Activated CD8-positive, alpha-beta T cell treated with anti-CD3 and anti-CD28 coated beads for 36 hours (primary cell): ENCODE results near the gene TAAR9. TPM values are rescaled to one million over a fixed set of nuclear protein-coding genes. Genes with fewer than 3 reads are reported as not detected.

Experiments
- ATAC-seq: fragments of 200-7000 bp; cut with Tn5 transposase; one replicate; pipeline ENCODE4 v1.10.0; 2021; ENCODE audit warnings: mild to moderate bottlenecking, moderate library complexity
- CTCF ChIA-PET: fragments of 350-600 bp; sonication (Branson Sonifier 250); formaldehyde crosslinking; loops from one replicate; lab custom pipeline; 2021; ENCODE audit warnings: antibody characterized with exemption; lab: Charles Lee
- POLR2A ChIA-PET: fragments of 350-600 bp; sonication (Branson Sonifier 250); formaldehyde crosslinking; loops from one replicate; lab custom pipeline; 2021; ENCODE audit warnings: antibody characterized with exemption; lab: Charles Lee
- DNase-seq: peaks from one replicate; pipeline ENCODE4 v3.0.0-alpha.2; 2020
- H3K27ac Mint-ChIP-seq: one replicate; pipeline ENCODE4 v1.8.0; 2021; ENCODE audit warnings: mild to moderate bottlenecking, mixed read lengths
- H3K27me3 Mint-ChIP-seq: one replicate; pipeline ENCODE4 v1.8.0; 2021; ENCODE audit warnings: mixed read lengths
- H3K36me3 Mint-ChIP-seq: one replicate; pipeline ENCODE4 v1.8.0; 2021; ENCODE audit warnings: low read depth, mixed read lengths
- H3K4me1 Mint-ChIP-seq: one replicate; pipeline ENCODE4 v1.8.0; 2021; ENCODE audit warnings: low read depth, mixed read lengths
- H3K4me3 Mint-ChIP-seq: one replicate; pipeline ENCODE4 v1.8.0; 2021; ENCODE audit warnings: mild to moderate bottlenecking, moderate library complexity, mixed read lengths
- H3K9me3 Mint-ChIP-seq: one replicate; pipeline ENCODE4 v1.8.0; 2021; ENCODE audit warnings: mixed read lengths
- intact Hi-C: fragments of 100-400 bp; cut with micrococcal nuclease; formaldehyde crosslinking; loops from one replicate; pipeline ENCODE4 v1.10.0; 2022
- total RNA-seq, 2 experiments: library from RNA; stranded (reverse); gene quantifications; one replicate each; pipeline ENCODE4 v1.2.3, GENCODE V29; 2021
- TF ChIP-seq, protein P1 (sequence below): fragments of 200-600 bp; IDR thresholded peaks from one replicate; pipeline ENCODE4 v1.8.0; 2022; ENCODE audit warnings: antibody characterized with exemption, mild to moderate bottlenecking

TAAR9 gene, protein sequence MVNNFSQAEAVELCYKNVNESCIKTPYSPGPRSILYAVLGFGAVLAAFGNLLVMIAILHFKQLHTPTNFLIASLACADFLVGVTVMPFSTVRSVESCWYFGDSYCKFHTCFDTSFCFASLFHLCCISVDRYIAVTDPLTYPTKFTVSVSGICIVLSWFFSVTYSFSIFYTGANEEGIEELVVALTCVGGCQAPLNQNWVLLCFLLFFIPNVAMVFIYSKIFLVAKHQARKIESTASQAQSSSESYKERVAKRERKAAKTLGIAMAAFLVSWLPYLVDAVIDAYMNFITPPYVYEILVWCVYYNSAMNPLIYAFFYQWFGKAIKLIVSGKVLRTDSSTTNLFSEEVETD
- total RNA-seq, result not detected

DNA sequence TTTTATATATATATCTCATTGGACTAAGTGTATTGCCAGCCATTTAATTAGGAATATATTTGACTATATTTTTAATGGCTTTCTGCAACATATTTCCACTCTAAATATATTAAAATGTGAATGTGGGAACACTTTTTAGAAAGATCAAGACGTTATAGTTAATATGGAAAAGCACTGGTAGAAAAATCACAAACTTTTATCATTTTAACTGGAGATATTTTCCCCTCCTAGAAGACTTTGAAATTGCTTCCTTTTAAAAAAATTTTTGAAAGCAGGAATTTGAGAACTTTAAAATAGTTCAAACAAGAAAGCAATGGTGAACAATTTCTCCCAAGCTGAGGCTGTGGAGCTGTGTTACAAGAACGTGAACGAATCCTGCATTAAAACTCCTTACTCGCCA, at the start of gene TAAR9:
Gene TAAR9 (plus strand): TSS at position 301 of the 400 bp plus-strand sequence. CDS start 13 bp downstream, at position 314.
- no peak within 1 kb of the TSS for H3K27ac Mint-ChIP-seq
- no peaks in the 10 kb centered on the region for H3K4me1 Mint-ChIP-seq
- no peak within 1 kb of the TSS for H3K4me3 Mint-ChIP-seq
- ChIA-PET CTCF (interaction anchor here (1.0 to 1.3 kb wide), 3 partner anchors 25 to 261 kb away, joined by 3 to 6 read pairs (median 3); partner anchors contain the start of genes SLC18B1 and STX7), POLR2A (no interaction called here)
- H3K27me3 Mint-ChIP-seq, result peaks cover 21% of the 10 kb centered on the region
- H3K9me3 Mint-ChIP-seq, result no peaks in the 10 kb centered on the region
- DNase-seq (no peak), ATAC-seq (no peak)
- TF ChIP-seq, protein P1, sequence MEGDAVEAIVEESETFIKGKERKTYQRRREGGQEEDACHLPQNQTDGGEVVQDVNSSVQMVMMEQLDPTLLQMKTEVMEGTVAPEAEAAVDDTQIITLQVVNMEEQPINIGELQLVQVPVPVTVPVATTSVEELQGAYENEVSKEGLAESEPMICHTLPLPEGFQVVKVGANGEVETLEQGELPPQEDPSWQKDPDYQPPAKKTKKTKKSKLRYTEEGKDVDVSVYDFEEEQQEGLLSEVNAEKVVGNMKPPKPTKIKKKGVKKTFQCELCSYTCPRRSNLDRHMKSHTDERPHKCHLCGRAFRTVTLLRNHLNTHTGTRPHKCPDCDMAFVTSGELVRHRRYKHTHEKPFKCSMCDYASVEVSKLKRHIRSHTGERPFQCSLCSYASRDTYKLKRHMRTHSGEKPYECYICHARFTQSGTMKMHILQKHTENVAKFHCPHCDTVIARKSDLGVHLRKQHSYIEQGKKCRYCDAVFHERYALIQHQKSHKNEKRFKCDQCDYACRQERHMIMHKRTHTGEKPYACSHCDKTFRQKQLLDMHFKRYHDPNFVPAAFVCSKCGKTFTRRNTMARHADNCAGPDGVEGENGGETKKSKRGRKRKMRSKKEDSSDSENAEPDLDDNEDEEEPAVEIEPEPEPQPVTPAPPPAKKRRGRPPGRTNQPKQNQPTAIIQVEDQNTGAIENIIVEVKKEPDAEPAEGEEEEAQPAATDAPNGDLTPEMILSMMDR, result no peak
- intact Hi-C loops, result loop anchor here (10.0 kb wide), 1 partner anchor 127 kb away; no protein-coding TSS in a partner anchor
- no peaks in the 10 kb centered on the region for H3K36me3 Mint-ChIP-seq

DNA sequence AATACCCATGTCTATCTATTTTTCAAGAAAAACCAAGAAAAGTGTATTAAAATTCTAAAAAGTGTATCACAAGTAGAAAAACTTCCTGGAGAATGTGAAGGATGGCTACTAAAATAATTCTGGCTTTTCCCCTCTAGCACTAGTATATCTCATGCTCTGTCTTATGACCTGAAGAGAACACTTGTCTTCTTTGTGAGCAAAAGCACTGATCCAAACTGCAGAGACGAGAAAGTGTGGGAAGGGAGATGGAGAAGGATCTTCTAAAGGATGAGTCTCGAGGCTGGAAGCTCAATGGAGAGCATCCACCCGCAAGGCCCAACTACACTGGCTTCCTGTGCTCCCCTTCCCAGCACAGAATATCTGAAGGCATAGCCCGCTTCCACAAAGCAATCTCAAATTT, 48.7 kb upstream of the TAAR9 start:
- ATAC-seq, result no peak
- Mint-ChIP-seq H3K36me3 (peaks cover 8% of the 10 kb centered on the region), H3K4me3 (no peak overlapping the region), H3K27me3 (no peaks in the 10 kb centered on the region), H3K4me1 (peaks cover 6% of the 10 kb centered on the region), H3K27ac (no peak overlapping the region), H3K9me3 (peaks cover 5% of the 10 kb centered on the region)
- ChIA-PET CTCF (interaction anchor here (0.9 to 10.2 kb wide), 2 partner anchors 191 to 210 kb away, joined by 3 to 276 read pairs; no protein-coding TSS in a partner anchor), POLR2A (no interaction called here)
- intact Hi-C loops, result no loop called here
- TF ChIP-seq, protein P1, result no peak
- DNase-seq, result no peak

DNA sequence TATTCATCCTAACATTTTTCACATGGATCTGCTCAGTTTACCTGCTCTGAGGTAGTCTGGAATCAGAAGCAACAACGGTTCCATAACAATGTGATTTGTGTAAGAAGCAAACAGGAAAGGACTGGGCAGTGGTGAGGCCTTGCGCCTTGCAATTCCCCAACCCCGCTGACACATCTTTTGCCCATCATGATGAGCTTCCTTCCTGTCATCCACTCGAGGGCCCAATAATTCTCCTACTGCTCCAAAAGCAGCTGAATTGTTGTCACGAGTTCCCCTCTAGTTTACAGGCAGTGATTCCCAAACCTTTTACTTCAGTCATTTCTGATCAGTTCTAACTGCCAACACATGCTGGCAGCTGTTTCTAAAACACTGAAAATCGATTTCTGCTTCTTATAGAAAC, 48.1 kb upstream of the TAAR9 start:
- POLR2A ChIA-PET, result no interaction called here
- no peak overlapping the region for H3K4me3 Mint-ChIP-seq
- peaks cover 8% of the 10 kb centered on the region for H3K9me3 Mint-ChIP-seq

DNA sequence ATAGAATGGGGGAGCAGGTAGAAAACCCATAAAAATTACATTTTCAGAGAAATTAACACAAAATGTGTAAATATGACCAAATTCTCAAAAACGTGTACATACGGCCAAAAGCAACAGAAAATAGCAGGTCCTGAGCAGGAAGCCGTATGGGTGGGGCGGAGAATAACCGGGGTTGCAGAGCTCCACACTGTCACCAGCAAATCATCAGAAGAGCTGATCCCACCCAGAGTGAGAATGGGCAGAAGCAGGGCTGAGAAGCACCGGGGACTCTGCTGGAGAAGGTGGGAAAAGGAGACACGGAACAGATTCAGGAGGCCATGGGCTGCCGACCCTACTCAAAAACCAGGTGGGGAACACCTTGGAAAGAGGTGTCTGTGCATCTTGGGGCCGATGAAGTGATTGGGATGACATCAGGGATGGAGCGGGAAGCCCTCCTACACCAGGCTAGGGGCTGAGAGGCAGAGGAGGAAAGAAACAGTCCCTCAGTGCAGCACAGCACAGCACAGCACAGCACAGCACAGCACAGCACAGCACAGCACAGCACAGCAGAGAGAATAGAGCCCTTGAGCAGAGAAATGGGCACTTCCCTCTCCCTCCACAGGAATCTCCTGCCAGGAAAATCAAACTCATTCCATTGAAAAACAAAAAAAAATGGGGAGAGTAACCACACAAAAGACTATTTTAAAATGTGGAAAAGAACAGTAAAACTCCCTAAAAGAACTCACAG, 47.4 kb upstream of the TAAR9 start:
- Mint-ChIP-seq H3K4me3 (no peak overlapping the region), H3K36me3 (peaks cover 15% of the 10 kb centered on the region), H3K27ac (no peak overlapping the region), H3K4me1 (peaks cover 18% of the 10 kb centered on the region), H3K27me3 (no peaks in the 10 kb centered on the region), H3K9me3 (peaks cover 8% of the 10 kb centered on the region)
- ATAC-seq, result no peak
- no peak for DNase-seq
- CTCF ChIA-PET, result interaction anchor here (0.9 to 10.2 kb wide), 2 partner anchors 193 to 211 kb away, joined by 3 to 276 read pairs; no protein-coding TSS in a partner anchor
- intact Hi-C loops, result no loop called here
- POLR2A ChIA-PET, result no interaction called here
- TF ChIP-seq, protein P1, result no peak

More for the DNA sequence above, 48.1 kb upstream of the TAAR9 start:
- DNase-seq (no peak), ATAC-seq (no peak)
- intact Hi-C loops, result no loop called here
- Mint-ChIP-seq H3K27me3 (no peaks in the 10 kb centered on the region), H3K4me1 (peaks cover 12% of the 10 kb centered on the region), H3K36me3 (peaks cover 14% of the 10 kb centered on the region), H3K27ac (no peak overlapping the region)
- CTCF ChIA-PET, result interaction anchor here (0.9 to 10.2 kb wide), 2 partner anchors 192 to 210 kb away, joined by 3 to 276 read pairs; no protein-coding TSS in a partner anchor
- TF ChIP-seq, protein P1, result no peak
